ENCODE results near the gene IGFBP7.

- TF ChIP-seq EZH2phosphoT487 (IDR thresholded peaks at IDR 0.05; ENCODE audit: borderline replicate concordance) (no peak), CTCF (conservative IDR thresholded peaks at IDR 0.05; ENCODE audit: low read length) (no peak)
Observed at GRCh38 chr4:57043347-57044251, 66.6 kb downstream of the IGFBP7 start.
